WERI-Rb-1 (cell line): ENCODE data around the gene KCNJ18.
"Not testable (repeated sequence)": the region's sequence is repeated elsewhere in the genome, so short reads cannot be mapped to it uniquely, and the experiment has no call there.

Source experiments
- DNase-seq: peaks from one replicate; pipeline ENCODE4 v3.0.0-alpha.2; 2020
- H3K27ac ChIP-seq: fragments of 250-450 bp; sonication (Bioruptor Pico); 2 replicates; pipeline ENCODE4 v1.5.1; 2020; ENCODE audit warnings: mild to moderate bottlenecking, moderate library complexity
- H3K27me3 ChIP-seq: fragments of 250-450 bp; sonication (Bioruptor Pico); 2 replicates; pipeline ENCODE4 v1.5.1; 2021; ENCODE audit warnings: mild to moderate bottlenecking, low read depth, moderate library complexity; ENCODE audit not compliant: insufficient read depth, severe bottlenecking
- H3K36me3 ChIP-seq: fragments of 250-450 bp; sonication (Bioruptor Pico); 2 replicates; pipeline ENCODE4 v1.5.1; 2020; ENCODE audit warnings: mild to moderate bottlenecking, moderate library complexity
- H3K4me3 ChIP-seq: 2 replicates; pipeline ENCODE4 v1.5.1; 2011; ENCODE audit warnings: low read depth, mild to moderate bottlenecking, control low read depth, low read length
- H3K9me3 ChIP-seq: fragments of 250-450 bp; sonication (Bioruptor Pico); 2 replicates; pipeline ENCODE4 v1.5.1; 2021; ENCODE audit warnings: mild to moderate bottlenecking, moderate library complexity; ENCODE audit not compliant: severe bottlenecking
- TF ChIP-seq, protein P1 (sequence below): IDR thresholded peaks from 2 replicates; pipeline ENCODE4 v1.5.1; 2011; ENCODE audit warnings: low read depth, mild to moderate bottlenecking, control low read depth, inconsistent platforms, low read length

KCNJ18 gene

GRCh38 chr17:21680366-21680765 lies 12.0 kb upstream of the KCNJ18 start:
- H3K27ac ChIP-seq = no peak overlapping the region
- DNase-seq = no peak
- peaks cover 3% of the 10 kb centered on the region for H3K9me3 ChIP-seq
- peaks cover 51% of the 10 kb centered on the region for H3K27me3 ChIP-seq
- no peak overlapping the region for H3K4me3 ChIP-seq
- TF ChIP-seq, protein P1, sequence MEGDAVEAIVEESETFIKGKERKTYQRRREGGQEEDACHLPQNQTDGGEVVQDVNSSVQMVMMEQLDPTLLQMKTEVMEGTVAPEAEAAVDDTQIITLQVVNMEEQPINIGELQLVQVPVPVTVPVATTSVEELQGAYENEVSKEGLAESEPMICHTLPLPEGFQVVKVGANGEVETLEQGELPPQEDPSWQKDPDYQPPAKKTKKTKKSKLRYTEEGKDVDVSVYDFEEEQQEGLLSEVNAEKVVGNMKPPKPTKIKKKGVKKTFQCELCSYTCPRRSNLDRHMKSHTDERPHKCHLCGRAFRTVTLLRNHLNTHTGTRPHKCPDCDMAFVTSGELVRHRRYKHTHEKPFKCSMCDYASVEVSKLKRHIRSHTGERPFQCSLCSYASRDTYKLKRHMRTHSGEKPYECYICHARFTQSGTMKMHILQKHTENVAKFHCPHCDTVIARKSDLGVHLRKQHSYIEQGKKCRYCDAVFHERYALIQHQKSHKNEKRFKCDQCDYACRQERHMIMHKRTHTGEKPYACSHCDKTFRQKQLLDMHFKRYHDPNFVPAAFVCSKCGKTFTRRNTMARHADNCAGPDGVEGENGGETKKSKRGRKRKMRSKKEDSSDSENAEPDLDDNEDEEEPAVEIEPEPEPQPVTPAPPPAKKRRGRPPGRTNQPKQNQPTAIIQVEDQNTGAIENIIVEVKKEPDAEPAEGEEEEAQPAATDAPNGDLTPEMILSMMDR = no peak
- H3K36me3 ChIP-seq = no peaks in the 10 kb centered on the region

DNA sequence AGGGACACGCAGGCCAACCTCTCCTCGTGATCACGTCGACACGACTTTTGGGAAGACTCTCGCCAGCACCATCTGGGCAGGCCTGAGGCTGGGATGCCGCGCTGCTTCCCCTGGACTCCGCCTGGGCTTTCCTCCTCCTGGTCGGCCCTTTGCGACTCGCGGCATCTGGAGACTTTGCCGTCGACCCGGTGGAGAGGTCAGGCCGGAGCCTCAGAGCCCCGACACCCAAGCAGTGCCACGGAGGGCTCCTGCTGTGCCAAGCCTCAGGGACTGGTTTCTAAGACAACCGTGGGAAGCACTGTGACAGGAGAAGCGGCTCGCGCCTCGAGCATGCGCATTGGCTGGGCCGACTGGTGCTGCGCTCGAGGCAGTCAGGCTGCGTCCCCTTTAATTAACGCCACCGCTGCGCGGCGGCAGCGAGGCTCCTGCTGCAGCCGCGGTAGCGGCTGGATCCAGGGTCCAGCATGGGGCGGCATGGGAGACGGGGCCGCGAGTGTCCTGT lies 11.4 kb upstream of the KCNJ18 start:
- DNase-seq = not testable (repeated sequence)

DNA sequence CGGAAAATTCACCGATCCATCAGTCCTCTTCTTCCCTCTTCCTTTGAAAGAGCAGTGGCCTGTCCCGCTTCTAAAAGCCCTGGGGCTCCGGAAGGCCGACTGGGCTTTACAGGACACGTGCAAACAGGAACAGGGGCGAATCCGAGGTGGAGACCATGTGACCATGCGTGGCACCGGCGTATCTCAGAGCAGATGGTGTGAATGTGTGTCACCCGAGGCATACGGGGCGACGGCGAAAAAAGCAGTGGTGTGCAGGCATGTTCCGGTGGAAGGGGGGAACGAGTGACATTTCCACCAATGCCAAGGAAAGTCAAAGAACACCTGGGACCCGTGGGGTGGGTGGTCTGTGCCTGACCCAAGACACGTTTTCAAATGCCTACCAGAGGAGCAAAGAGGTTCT lies 10.7 kb upstream of the KCNJ18 start:
- H3K9me3 ChIP-seq, H3K4me3 ChIP-seq, H3K36me3 ChIP-seq, H3K27ac ChIP-seq, DNase-seq: not testable (repeated sequence)
- H3K27me3 ChIP-seq = peaks cover 52% of the 10 kb centered on the region

More for the DNA sequence above, 11.4 kb upstream of the KCNJ18 start:
- H3K4me3 ChIP-seq, H3K9me3 ChIP-seq, H3K36me3 ChIP-seq, H3K27ac ChIP-seq: not testable (repeated sequence)
- H3K27me3 ChIP-seq = peaks cover 49% of the 10 kb centered on the region

DNA sequence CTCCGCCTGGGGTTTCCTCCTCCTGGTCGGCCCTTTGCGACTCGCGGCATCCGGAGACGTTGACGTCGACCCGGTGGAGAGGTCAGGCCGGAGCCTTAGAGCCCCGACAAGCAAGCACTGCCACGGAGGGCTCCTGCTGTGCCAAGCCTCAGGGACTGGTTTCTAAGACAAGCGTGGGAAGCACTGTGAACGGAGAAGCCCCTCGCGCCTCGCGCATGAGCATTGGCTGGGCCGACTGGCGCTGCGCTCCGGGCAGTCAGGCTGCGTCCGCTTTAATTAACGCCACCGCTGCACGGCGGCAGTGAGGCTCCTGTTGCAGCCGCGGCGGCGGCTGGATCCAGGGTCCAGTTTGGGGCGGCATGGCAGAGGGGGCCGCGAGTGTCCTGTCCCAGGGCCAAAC lies 10.2 kb upstream of the KCNJ18 start:
- not testable (repeated sequence) for H3K4me3 ChIP-seq, DNase-seq, H3K27ac ChIP-seq, H3K36me3 ChIP-seq, H3K9me3 ChIP-seq
- peaks cover 52% of the 10 kb centered on the region for H3K27me3 ChIP-seq

DNA sequence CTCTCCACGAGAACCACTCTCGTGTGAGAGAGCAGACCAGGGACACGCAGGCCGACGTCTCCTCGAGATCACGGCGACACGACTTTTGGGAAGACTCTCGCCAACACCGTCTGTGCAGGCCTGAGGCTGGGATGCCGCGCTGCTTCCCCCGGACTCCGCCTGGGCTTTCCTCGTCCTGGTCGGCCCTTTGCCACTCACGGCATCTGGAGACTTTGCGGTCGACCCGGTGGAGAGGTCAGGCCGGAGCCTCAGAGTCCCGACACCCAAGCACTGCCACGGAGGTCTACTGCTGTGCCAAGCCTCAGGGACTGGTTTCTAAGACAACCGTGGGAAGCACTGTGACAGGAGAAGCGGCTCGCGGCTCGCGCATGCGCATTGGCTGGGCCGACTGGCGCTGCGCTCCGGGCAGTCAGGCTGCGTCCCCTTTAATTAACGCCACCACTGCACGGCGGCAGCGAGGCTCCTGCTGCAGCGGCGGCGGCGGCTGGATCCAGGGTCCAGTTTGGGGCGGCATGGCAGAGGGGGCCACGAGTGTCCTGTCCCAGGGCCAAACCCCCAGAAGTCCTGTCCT lies 9.1 kb upstream of the KCNJ18 start:
- peaks cover 45% of the 10 kb centered on the region for H3K27me3 ChIP-seq
- not testable (repeated sequence) for H3K36me3 ChIP-seq, DNase-seq, H3K27ac ChIP-seq, H3K4me3 ChIP-seq, H3K9me3 ChIP-seq

- H3K27ac ChIP-seq, H3K4me3 ChIP-seq, H3K36me3 ChIP-seq, DNase-seq, H3K9me3 ChIP-seq: not testable (repeated sequence)
- H3K27me3 ChIP-seq = peaks cover 44% of the 10 kb centered on the region
Observed at GRCh38 chr17:21683897-21684296, 8.4 kb upstream of the KCNJ18 start.

DNA sequence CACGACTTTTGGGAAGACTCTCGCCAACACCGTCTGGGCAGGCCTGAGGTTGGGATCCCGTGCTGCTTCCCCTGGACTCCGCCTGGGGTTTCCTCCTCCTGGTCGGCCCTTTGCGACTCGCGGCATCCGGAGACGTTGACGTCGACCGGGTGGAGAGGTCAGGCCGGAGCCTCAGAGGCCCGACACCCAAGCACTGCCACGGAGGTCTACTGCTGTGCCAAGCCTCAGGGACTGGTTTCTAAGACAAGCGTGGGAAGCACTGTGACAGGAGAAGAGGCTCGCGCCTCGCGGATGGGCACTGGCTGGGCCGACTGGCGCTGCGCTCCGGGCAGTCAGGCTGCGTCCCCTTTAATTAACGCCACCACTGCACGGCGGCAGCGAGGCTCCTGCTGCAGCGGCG lies 7.9 kb upstream of the KCNJ18 start:
- H3K27me3 ChIP-seq = peaks cover 39% of the 10 kb centered on the region
- not testable (repeated sequence) for H3K27ac ChIP-seq, DNase-seq, H3K4me3 ChIP-seq, H3K9me3 ChIP-seq, H3K36me3 ChIP-seq

DNA sequence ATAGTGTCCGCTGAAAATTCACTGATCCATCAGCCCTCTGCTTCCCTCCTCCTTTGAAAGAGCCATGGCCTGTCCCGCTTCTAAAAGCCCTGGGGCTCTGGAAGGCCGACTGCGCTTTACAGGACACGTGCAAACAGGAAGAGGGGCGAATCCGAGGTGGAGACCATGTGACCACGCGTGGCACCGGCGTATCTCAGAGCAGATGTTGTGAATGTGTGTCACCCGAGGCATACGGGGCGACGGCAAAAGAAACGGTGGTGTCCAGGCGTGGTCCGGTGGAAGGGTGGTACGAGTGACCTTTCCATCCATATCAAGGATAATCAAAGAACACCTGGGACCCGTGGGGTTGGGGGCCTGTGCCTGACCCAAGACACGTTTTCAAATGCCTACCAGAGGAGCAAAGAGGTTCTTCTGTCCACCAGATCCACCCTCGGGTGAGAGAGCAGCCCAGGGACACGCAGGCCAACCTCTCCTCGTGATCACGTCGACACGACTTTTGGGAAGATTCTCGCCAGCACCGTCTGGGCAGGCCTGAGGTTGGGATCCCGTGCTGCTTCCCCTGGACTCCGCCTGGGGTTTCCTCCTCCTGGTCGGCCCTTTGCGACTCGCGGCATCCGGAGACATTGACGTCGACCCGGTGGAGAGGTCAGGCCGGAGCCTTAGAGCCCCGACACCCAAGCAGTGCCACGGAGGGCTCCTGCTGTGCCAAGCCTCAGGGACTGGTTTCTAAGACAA lies 7.1 kb upstream of the KCNJ18 start:
- H3K27ac ChIP-seq, H3K36me3 ChIP-seq, H3K9me3 ChIP-seq, H3K4me3 ChIP-seq, DNase-seq: not testable (repeated sequence)
- peaks cover 37% of the 10 kb centered on the region for H3K27me3 ChIP-seq

- TF ChIP-seq, protein P1 = no peak
- Histone ChIP-seq H3K36me3 (no peaks in the 10 kb centered on the region), H3K9me3 (no peaks in the 10 kb centered on the region), H3K27ac (no peak overlapping the region), H3K27me3 (peaks cover 29% of the 10 kb centered on the region), H3K4me3 (no peak overlapping the region)
- no peak for DNase-seq
Observed at GRCh38 chr17:21686165-21687015, 5.9 kb upstream of the KCNJ18 start.
